Pancreas (tissue), 10 donors: ENCODE data around the gene GALNT13. TPM values are rescaled to one million over a fixed set of nuclear protein-coding genes. Genes with fewer than 3 reads are reported as not detected.

Experiments
- ATAC-seq, 4 donors: fragments of 200-7000 bp; cut with Tn5 transposase; one replicate each; pipeline versions ENCODE4 v1.8.0 to v1.9.1; 2020; ENCODE audit warnings: mild to moderate bottlenecking in 4 of 4, moderate library complexity in 4 of 4
- DNase-seq, 6 donors: peaks; one replicate each; pipeline ENCODE4 v3.0.0-alpha.2; 2020
- FAIRE-seq: peaks from 2 replicates; lab custom pipeline; 2012; peaks lifted over from hg19 to GRCh38; lab: Jason Lieb, UNC
- H3K27ac ChIP-seq, 4 donors: fragments of 200-600 bp; sonication (generic); 1 replicate in 3 of 4; 2 replicates in 1 of 4; pipeline versions ENCODE4 v1.5.0 to v1.8.0; 2020
- H3K27me3 ChIP-seq, 4 donors: fragments of 200-600 bp; one replicate each; pipeline ENCODE4 v1.8.0; 2021
- H3K36me3 ChIP-seq, 3 donors: fragments of 200-600 bp; sonication (generic) in 1 of 3; one replicate each; pipeline versions ENCODE4 v1.5.0 to v1.8.0; 2020 to 2021
- H3K4me1 ChIP-seq, 3 donors: fragments of 200-600 bp; one replicate each; pipeline ENCODE4 v1.8.0; 2021
- H3K4me3 ChIP-seq, 4 donors: fragments of 200-600 bp; sonication (generic) in 2 of 4; one replicate each; pipeline versions ENCODE4 v1.5.0 to v1.8.0; 2020 to 2021
- H3K9me3 ChIP-seq, 4 donors: fragments of 200-600 bp; one replicate each; pipeline ENCODE4 v1.8.0; 2021
- WGBS, 2 donors: extraction: QIAGEN DNeasy Blood & Tissue Kit; methylation state at CpG; one replicate each; pipeline ENCODE4 v1.1.7; 2013; 5-methylcytosine and 5-hydroxymethylcytosine counted together
- intact Hi-C, 3 donors: fragments of 100-400 bp; cut with DNase I; formaldehyde crosslinking; loops; one replicate each; pipeline versions ENCODE4 v1.11.1 to v1.14.2; 2022
- polyA plus RNA-seq, 2 donors: library from polyadenylated mRNA; stranded (reverse); fragments of 200-250 nt; gene quantifications; one replicate each; pipeline ENCODE4 v1.2.3, GENCODE V29; 2013
- total RNA-seq, 6 donors: library from RNA; stranded (reverse); fragmentation: NEBNext Ultra II Directional in 4 of 6; extraction: Animal tissue kit (Norgen Biotek cat#: 25700) in 4 of 6; gene quantifications; one replicate each; pipeline versions ENCODE4 v1.2.1 to v1.2.4, GENCODE V29; 2021 to 2023
- TF ChIP-seq, protein P1 (sequence below), 4 donors: fragments of 200-600 bp; sonication (generic) in 3 of 4; IDR thresholded peaks; one replicate each; pipeline versions ENCODE4 v1.5.0 to v1.8.0; 2021; ENCODE audit warnings: antibody characterized with exemption in 4 of 4
- donor health status: healthy with polysubstance abuse.
- donor health status: DM: no; HTN: no; CAD: no; lungs with moderate emphysema.
- donor health status: DM: no; HTN: no; CAD: no.
- donor health status: control.
- donor health status: control.
- donor health status: Bipolar disorder and iron deficiency.
- donor health status: DM: yes; HTN: yes; CAD: no.
- donor health status: DM: no; HTN: no; CAD: no.
- donor health status: DM: no; HTN: no; CAD: no.
- donor health status: DM: yes; HTN: yes; CAD: no.

GALNT13 gene
- total and polyA plus RNA-seq, 8 donors = 0.09 to 1.8 (median 0.74) TPM

DNA sequence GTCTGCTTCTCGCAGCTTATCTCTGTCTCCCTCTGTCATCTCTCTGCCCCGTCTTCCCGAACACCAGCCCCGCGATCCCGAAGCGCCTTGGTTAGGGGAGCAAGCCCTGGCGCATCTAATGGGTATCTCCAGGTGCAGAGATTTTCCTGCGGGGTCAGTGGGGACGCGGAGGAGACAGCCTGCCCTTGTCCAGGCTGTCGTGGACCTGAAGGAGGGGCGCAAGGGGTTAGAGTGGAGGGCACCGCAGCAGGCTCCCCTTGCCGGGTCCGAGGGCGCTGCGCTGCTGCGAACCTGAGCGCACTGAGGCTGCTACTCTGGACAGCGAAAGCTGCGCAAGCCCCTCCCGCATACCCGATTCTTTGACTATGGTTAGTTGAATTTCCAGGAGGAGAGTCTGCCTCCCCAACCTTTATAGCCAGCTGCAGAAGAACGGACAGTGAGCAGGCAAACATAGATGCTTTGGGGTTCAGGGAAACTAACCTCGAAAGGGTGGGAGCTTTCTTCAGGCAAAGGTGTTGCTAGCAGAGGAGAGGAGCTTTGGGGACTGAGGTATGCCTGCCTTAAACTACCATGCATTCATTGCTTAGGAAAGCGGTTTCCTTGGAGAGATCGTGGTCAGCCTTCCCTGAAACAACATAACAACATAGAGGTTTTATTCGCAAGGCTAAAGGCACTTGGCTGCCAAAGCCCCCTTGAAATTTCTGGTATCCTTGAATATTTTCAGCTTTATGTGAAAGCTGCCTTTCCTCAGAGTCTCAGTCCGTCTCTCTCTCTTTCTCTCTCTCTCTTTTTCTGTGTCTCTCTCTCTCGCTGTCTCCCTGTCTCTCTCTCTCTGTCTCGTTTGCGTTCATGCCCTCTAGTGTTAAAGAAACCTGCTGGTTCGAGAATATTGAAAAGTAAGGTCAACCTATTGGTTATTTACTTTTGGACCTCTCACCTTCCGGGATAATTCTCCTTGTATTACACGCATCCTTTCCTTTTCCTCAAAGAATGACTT lies 1.6 kb downstream of the GALNT13 start:
- FAIRE-seq = no peak
- intact Hi-C loops = no loop called here
- WGBS, 2 donors = 2 to 3% methylated on average over 36 of the region's 36 CpGs
- peak in 2 of 6 donors; percentile 47 to 52 for DNase-seq
- Histone ChIP-seq H3K27ac (no peak overlapping the region), H3K4me3 (no peak overlapping the region), H3K27me3 (no peaks in the 10 kb centered on the region), H3K36me3 (no peaks in the 10 kb centered on the region), H3K9me3 (no peaks in the 10 kb centered on the region), H3K4me1 (no peaks in the 10 kb centered on the region)
- no peak for ATAC-seq
- TF ChIP-seq, protein P1, sequence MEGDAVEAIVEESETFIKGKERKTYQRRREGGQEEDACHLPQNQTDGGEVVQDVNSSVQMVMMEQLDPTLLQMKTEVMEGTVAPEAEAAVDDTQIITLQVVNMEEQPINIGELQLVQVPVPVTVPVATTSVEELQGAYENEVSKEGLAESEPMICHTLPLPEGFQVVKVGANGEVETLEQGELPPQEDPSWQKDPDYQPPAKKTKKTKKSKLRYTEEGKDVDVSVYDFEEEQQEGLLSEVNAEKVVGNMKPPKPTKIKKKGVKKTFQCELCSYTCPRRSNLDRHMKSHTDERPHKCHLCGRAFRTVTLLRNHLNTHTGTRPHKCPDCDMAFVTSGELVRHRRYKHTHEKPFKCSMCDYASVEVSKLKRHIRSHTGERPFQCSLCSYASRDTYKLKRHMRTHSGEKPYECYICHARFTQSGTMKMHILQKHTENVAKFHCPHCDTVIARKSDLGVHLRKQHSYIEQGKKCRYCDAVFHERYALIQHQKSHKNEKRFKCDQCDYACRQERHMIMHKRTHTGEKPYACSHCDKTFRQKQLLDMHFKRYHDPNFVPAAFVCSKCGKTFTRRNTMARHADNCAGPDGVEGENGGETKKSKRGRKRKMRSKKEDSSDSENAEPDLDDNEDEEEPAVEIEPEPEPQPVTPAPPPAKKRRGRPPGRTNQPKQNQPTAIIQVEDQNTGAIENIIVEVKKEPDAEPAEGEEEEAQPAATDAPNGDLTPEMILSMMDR (IDR thresholded peaks at IDR 0.05) = no peak

DNA sequence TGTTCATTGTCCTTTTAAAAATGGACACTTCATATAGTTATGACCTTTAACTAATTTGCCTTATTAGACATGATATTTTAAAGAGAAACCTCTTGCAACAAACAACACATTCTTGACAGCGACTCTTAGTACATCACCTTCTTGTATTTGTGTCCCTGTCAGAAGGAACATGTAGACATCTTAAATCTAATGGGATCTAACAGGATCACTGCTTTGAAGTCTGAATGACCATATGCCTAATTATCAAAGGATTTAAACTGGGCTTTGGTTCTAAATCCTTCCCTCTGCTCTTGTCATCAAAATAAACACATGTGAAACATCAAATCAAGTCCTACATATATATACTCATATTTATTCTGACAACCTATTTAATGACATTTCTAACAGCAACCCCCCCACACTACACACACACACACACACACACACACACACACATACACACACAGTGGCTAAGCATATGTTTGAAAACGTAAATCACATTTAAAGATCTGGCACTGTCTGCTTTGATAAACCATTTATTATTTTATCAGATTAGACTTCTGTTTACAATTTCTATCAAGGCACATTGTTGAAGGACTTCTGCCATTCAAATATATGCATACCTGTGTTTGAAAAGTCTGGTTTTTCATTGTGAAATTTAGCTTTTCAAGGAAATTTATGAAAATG lies 4.2 kb downstream of the GALNT13 start:
- TF ChIP-seq, protein P1 (IDR thresholded peaks at IDR 0.05) = no peak
- Histone ChIP-seq H3K4me3 (no peak overlapping the region), H3K27me3 (no peaks in the 10 kb centered on the region), H3K4me1 (no peaks in the 10 kb centered on the region), H3K27ac (no peak overlapping the region), H3K9me3 (no peaks in the 10 kb centered on the region), H3K36me3 (no peaks in the 10 kb centered on the region)
- ATAC-seq (no peak), DNase-seq (no peak), FAIRE-seq (no peak)
- intact Hi-C loops = no loop called here
- 46 to 68% methylated on average over 2 of the region's 2 CpGs for WGBS, 2 donors

DNA sequence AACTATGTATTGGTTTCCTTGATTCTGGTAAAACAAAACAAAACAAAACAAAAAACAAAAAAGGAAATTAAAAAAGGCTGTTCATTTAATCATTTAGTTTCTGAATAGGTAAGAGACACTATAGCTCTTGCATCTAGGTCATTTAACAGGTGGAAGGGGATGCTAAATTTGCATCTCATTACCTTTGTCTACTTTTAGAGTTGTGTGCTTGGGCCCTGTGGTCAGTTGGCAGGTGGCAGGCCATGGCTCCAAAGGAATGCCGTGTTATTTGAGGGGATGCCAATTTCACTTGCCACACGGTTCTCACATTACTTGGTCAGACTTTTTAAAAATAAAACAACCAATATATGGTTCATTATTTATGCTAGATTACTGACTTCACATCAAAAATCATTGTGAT lies 9.2 kb downstream of the GALNT13 start:
- no peak for DNase-seq
- 51 to 79% methylated on average over 2 of the region's 2 CpGs for WGBS, 2 donors
- H3K4me1 ChIP-seq = no peaks in the 10 kb centered on the region
- FAIRE-seq = no peak
- no peaks in the 10 kb centered on the region for H3K36me3 ChIP-seq
- no peak overlapping the region for H3K4me3 ChIP-seq
- intact Hi-C loops = no loop called here
- ATAC-seq = no peak
- no peaks in the 10 kb centered on the region for H3K9me3 ChIP-seq
- no peak overlapping the region for H3K27ac ChIP-seq
- TF ChIP-seq, protein P1 (IDR thresholded peaks at IDR 0.05) = no peak
- no peaks in the 10 kb centered on the region for H3K27me3 ChIP-seq

DNA sequence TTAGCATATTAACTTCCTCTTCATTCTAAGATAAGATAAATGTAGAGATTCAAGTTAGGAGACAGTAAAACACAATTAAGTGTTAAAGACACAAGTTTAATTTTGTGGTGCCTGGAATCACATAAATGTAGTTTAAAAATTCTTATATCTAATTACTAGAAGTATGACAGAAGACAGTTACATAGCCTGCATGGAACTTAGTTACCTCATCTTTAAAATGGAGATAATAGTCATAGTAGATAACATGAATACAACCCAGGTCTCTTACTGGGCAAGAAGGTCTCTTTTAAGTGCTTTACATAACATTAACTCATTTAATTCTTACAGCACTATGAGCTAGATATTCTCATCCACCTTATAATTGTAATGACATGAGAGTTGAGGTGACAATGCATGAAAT lies 15.1 kb downstream of the GALNT13 start:
- Histone ChIP-seq H3K4me3 (no peak overlapping the region), H3K9me3 (no peaks in the 10 kb centered on the region), H3K27ac (no peak overlapping the region), H3K4me1 (no peaks in the 10 kb centered on the region), H3K36me3 (no peaks in the 10 kb centered on the region), H3K27me3 (no peaks in the 10 kb centered on the region)
- intact Hi-C loops = no loop called here
- FAIRE-seq = no peak
- no peak for ATAC-seq
- DNase-seq = no peak
- TF ChIP-seq, protein P1 (IDR thresholded peaks at IDR 0.05) = no peak
